Pancreas (tissue), 10 donors: Measurements from ENCODE around the gene ATP2C2. TPM values are rescaled to one million over a fixed set of nuclear protein-coding genes. Genes with fewer than 3 reads are reported as not detected.

Experiments
- ATAC-seq, 4 donors: fragments of 200-7000 bp; cut with Tn5 transposase; one replicate each; pipeline versions ENCODE4 v1.8.0 to v1.9.1; 2020; ENCODE audit warnings: mild to moderate bottlenecking in 4 of 4, moderate library complexity in 4 of 4
- DNase-seq, 6 donors: peaks; one replicate each; pipeline ENCODE4 v3.0.0-alpha.2; 2020
- FAIRE-seq: peaks from 2 replicates; lab custom pipeline; 2012; peaks lifted over from hg19 to GRCh38; lab: Jason Lieb, UNC
- H3K27ac ChIP-seq, 4 donors: fragments of 200-600 bp; sonication (generic); 1 replicate in 3 of 4; 2 replicates in 1 of 4; pipeline versions ENCODE4 v1.5.0 to v1.8.0; 2020
- H3K27me3 ChIP-seq, 4 donors: fragments of 200-600 bp; one replicate each; pipeline ENCODE4 v1.8.0; 2021
- H3K36me3 ChIP-seq, 3 donors: fragments of 200-600 bp; sonication (generic) in 1 of 3; one replicate each; pipeline versions ENCODE4 v1.5.0 to v1.8.0; 2020 to 2021
- H3K4me1 ChIP-seq, 3 donors: fragments of 200-600 bp; one replicate each; pipeline ENCODE4 v1.8.0; 2021
- H3K4me3 ChIP-seq, 4 donors: fragments of 200-600 bp; sonication (generic) in 2 of 4; one replicate each; pipeline versions ENCODE4 v1.5.0 to v1.8.0; 2020 to 2021
- H3K9me3 ChIP-seq, 4 donors: fragments of 200-600 bp; one replicate each; pipeline ENCODE4 v1.8.0; 2021
- CTCF ChIP-seq, 4 donors: fragments of 200-600 bp; sonication (generic) in 3 of 4; IDR thresholded peaks; one replicate each; pipeline versions ENCODE4 v1.5.0 to v1.8.0; 2021; ENCODE audit warnings: antibody characterized with exemption in 4 of 4
- WGBS, 2 donors: extraction: QIAGEN DNeasy Blood & Tissue Kit; methylation state at CpG; one replicate each; pipeline ENCODE4 v1.1.7; 2013; 5-methylcytosine and 5-hydroxymethylcytosine counted together
- intact Hi-C, 3 donors: fragments of 100-400 bp; cut with DNase I; formaldehyde crosslinking; loops; one replicate each; pipeline versions ENCODE4 v1.11.1 to v1.14.2; 2022
- polyA plus RNA-seq, 2 donors: library from polyadenylated mRNA; stranded (reverse); fragments of 200-250 nt; gene quantifications; one replicate each; pipeline ENCODE4 v1.2.3, GENCODE V29; 2013
- total RNA-seq, 6 donors: library from RNA; stranded (reverse); fragmentation: NEBNext Ultra II Directional in 4 of 6; extraction: Animal tissue kit (Norgen Biotek cat#: 25700) in 4 of 6; gene quantifications; one replicate each; pipeline versions ENCODE4 v1.2.1 to v1.2.4, GENCODE V29; 2021 to 2023
- donor health status: healthy with polysubstance abuse.
- donor health status: DM: no; HTN: no; CAD: no; lungs with moderate emphysema.
- donor health status: DM: no; HTN: no; CAD: no.
- donor health status: control.
- donor health status: control.
- donor health status: Bipolar disorder and iron deficiency.
- donor health status: DM: yes; HTN: yes; CAD: no.
- donor health status: DM: no; HTN: no; CAD: no.
- donor health status: DM: no; HTN: no; CAD: no.
- donor health status: DM: yes; HTN: yes; CAD: no.

The ATP2C2 gene
- total and polyA plus RNA-seq, 8 donors = 0.47 to 6.3 (median 2.2) TPM

GRCh38 chr16:84413244-84414004, 45.1 kb downstream of the ATP2C2 start:
- H3K27ac ChIP-seq = no peak overlapping the region
- no peaks in the 10 kb centered on the region for H3K27me3 ChIP-seq
- DNase-seq (peak in 1 of 6 donors; percentile 10), ATAC-seq (no peak), FAIRE-seq (no peak)
- WGBS, 2 donors = 83 to 90% methylated on average over 22 of the region's 22 CpGs
- H3K4me3 ChIP-seq = no peak overlapping the region
- H3K36me3 ChIP-seq = no peaks in the 10 kb centered on the region
- H3K9me3 ChIP-seq = no peaks in the 10 kb centered on the region
- intact Hi-C loops = no loop called here
- H3K4me1 ChIP-seq = no peaks in the 10 kb centered on the region
- no peak for TF ChIP-seq CTCF (IDR thresholded peaks at IDR 0.05)

DNA sequence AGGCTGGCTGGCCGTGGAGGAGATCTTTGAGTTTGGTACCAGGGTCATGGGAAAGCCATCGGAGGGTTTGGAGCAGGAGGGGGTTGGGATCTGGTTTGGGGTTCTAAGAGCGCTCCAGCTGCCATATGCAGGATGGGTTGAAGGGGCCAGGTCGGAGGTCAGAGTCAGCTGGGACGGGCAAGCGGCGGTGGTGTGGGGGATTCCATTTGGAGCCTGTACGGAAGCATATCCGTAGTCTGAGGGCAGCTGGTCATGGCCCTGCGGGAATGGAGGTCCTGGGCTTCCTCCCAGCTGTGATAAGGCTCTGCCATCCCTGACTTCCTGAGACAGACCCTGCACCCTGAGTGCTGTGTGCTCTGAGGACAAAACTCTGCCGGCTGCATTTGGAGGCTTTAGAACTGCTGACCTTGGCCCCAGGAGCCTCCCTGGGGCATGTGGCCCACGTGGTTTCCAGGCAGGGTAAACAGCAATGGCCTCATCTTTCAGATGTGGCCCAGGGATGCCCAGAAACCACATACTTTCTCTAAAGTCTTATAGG, 46.5 kb downstream of the ATP2C2 start:
- ATAC-seq (no peak), DNase-seq (peak in 1 of 6 donors; percentile 24), FAIRE-seq (no peak)
- Histone ChIP-seq H3K27ac (no peak overlapping the region), H3K9me3 (no peaks in the 10 kb centered on the region), H3K4me3 (no peak overlapping the region), H3K4me1 (no peaks in the 10 kb centered on the region), H3K36me3 (no peaks in the 10 kb centered on the region), H3K27me3 (no peaks in the 10 kb centered on the region)
- WGBS, 2 donors = 47 to 50% methylated on average over 12 of the region's 12 CpGs
- no peak for TF ChIP-seq CTCF (IDR thresholded peaks at IDR 0.05)
- intact Hi-C loops = no loop called here

DNA sequence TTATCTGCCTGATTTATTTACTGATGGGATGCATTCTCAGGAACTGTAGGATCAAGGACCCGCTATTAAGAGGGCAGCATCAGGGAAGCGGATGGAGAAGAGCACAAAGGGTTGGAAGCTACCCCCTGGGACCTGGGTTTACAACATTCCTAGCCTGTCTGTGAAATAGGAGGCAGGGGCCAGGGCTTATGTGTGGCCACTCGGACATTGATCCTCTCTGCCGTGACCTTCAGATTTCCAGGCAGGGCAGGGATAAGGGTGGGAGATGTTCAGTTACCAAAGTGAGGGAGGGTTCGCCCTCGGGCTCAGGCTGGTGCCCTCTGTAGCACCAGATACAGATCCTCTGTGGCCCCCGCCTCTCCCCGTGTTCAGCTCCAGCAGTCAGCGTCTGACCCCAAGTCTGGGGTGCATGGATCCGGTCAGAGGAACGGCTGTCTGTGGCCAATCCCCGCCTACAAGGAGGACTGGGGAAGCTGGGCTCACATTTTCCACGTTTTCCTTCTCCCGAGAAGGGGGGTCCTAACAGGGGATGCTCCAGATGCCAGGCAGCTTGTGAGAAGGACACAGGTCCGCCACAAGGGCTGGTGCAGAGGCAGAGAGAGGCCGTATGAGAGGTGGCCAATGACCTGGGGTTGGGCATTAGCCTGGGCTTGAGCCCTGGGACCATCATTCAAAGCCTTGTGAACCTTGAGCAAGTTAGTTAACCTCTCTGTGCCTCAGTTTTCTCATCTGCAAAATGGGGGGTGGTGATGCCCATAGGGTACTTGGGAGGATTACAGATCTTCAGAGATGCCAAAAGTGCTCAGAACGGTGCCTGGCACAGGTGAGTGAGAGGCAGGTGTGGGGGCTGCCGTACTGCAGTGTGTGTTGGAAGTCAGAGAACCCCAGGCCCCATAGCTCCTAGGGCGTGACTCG, 48.3 kb downstream of the ATP2C2 start:
- Histone ChIP-seq H3K36me3 (no peaks in the 10 kb centered on the region), H3K27me3 (no peaks in the 10 kb centered on the region), H3K4me3 (no peak overlapping the region), H3K9me3 (no peaks in the 10 kb centered on the region), H3K27ac (no peak overlapping the region), H3K4me1 (no peaks in the 10 kb centered on the region)
- no peak for TF ChIP-seq CTCF (IDR thresholded peaks at IDR 0.05)
- WGBS, 2 donors = 55 to 60% methylated on average over 20 of the region's 20 CpGs
- intact Hi-C loops = no loop called here
- FAIRE-seq (no peak), DNase-seq (peak in 1 of 6 donors; percentile 32), ATAC-seq (no peak)

GRCh38 chr16:84418056-84418849, 49.9 kb downstream of the ATP2C2 start:
- FAIRE-seq (no peak), ATAC-seq (no peak)
- intact Hi-C loops = no loop called here

More at GRCh38 chr16:84418056-84418849, 49.9 kb downstream of the ATP2C2 start:
- Histone ChIP-seq H3K4me1 (no peaks in the 10 kb centered on the region), H3K27ac (no peak overlapping the region), H3K9me3 (no peaks in the 10 kb centered on the region), H3K27me3 (no peaks in the 10 kb centered on the region), H3K36me3 (no peaks in the 10 kb centered on the region), H3K4me3 (no peak overlapping the region)
- peak in 1 of 6 donors; percentile 30 for DNase-seq
- WGBS, 2 donors = 73 to 77% methylated on average over 25 of the region's 25 CpGs
- no peak for TF ChIP-seq CTCF (IDR thresholded peaks at IDR 0.05)
